ENCODE results near the gene CPZ. TPM values are rescaled to one million over a fixed set of nuclear protein-coding genes. Genes with fewer than 3 reads are reported as not detected.

The CPZ gene
- polyA plus RNA-seq, 1 donor (not counting 4 experiments of a cell fraction or from before 2014, with no cell fraction given), result not detected

- no peaks in the 10 kb centered on the region for H3K4me1 ChIP-seq (ENCODE audit: control insufficient read depth, extremely low read depth, insufficient read depth, low read length)
- H3K9me1 ChIP-seq (ENCODE audit: control insufficient read depth, extremely low read depth, insufficient read depth, low read length), result no peaks in the 10 kb centered on the region
- DNase-seq (ENCODE audit: low read depth, low spot score) (no peak), FAIRE-seq (no peak)
- no peaks in the 10 kb centered on the region for H3K36me3 ChIP-seq (ENCODE audit: control insufficient read depth in 2 of 2, extremely low read depth in 1 of 2, insufficient read depth in 2 of 2, low read length in 2 of 2)
- no peak overlapping the region for H3K4me2 ChIP-seq (ENCODE audit: control insufficient read depth, extremely low read depth, insufficient read depth, low read depth, low read length)
- H2AFZ ChIP-seq (ENCODE audit: control insufficient read depth, low read length), result no peak overlapping the region
- TF ChIP-seq EZH2 (IDR thresholded peaks at IDR 0.05; ENCODE audit: low read length), result no peak
- TF ChIP-seq, protein P1, sequence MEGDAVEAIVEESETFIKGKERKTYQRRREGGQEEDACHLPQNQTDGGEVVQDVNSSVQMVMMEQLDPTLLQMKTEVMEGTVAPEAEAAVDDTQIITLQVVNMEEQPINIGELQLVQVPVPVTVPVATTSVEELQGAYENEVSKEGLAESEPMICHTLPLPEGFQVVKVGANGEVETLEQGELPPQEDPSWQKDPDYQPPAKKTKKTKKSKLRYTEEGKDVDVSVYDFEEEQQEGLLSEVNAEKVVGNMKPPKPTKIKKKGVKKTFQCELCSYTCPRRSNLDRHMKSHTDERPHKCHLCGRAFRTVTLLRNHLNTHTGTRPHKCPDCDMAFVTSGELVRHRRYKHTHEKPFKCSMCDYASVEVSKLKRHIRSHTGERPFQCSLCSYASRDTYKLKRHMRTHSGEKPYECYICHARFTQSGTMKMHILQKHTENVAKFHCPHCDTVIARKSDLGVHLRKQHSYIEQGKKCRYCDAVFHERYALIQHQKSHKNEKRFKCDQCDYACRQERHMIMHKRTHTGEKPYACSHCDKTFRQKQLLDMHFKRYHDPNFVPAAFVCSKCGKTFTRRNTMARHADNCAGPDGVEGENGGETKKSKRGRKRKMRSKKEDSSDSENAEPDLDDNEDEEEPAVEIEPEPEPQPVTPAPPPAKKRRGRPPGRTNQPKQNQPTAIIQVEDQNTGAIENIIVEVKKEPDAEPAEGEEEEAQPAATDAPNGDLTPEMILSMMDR (optimal IDR thresholded peaks at IDR 0.05 in 1 of 3, IDR thresholded peaks at IDR 0.05 in 1 of 3, conservative IDR thresholded peaks at IDR 0.05 in 1 of 3; ENCODE audit: extremely low read depth in 1 of 3, insufficient read depth in 2 of 3, low read length in 3 of 3), result no peak
- H3K9ac ChIP-seq (ENCODE audit: control insufficient read depth, extremely low read depth, insufficient read depth, low read length), result no peak overlapping the region
- H3K27ac ChIP-seq (ENCODE audit: control insufficient read depth, insufficient read depth, low read length), result no peak overlapping the region
- H3K4me3 ChIP-seq (ENCODE audit: control insufficient read depth in 2 of 3, extremely low read depth in 1 of 3, insufficient read depth in 2 of 3, low read depth in 1 of 3, low read length in 3 of 3), result no peak overlapping the region
- H3K79me2 ChIP-seq (ENCODE audit: control insufficient read depth, insufficient read depth, low read length), result no peaks in the 10 kb centered on the region
- H3K27me3 ChIP-seq (ENCODE audit: control insufficient read depth, extremely low read depth, insufficient read depth, low read length), result peaks cover 10% of the 10 kb centered on the region
- no peaks in the 10 kb centered on the region for H3K9me3 ChIP-seq (ENCODE audit: control insufficient read depth, low read depth, low read length)
- H4K20me1 ChIP-seq (ENCODE audit: control insufficient read depth, extremely low read depth, insufficient read depth, low read length), result no peaks in the 10 kb centered on the region
- dilution Hi-C loops (cut with MboI; ENCODE audit: extremely low pct_ligation_motif_present, low sequenced_read_pairs), result no loop called here
Observed at GRCh38 chr4:8578717-8579116, 13.8 kb upstream of the CPZ start.

DNA sequence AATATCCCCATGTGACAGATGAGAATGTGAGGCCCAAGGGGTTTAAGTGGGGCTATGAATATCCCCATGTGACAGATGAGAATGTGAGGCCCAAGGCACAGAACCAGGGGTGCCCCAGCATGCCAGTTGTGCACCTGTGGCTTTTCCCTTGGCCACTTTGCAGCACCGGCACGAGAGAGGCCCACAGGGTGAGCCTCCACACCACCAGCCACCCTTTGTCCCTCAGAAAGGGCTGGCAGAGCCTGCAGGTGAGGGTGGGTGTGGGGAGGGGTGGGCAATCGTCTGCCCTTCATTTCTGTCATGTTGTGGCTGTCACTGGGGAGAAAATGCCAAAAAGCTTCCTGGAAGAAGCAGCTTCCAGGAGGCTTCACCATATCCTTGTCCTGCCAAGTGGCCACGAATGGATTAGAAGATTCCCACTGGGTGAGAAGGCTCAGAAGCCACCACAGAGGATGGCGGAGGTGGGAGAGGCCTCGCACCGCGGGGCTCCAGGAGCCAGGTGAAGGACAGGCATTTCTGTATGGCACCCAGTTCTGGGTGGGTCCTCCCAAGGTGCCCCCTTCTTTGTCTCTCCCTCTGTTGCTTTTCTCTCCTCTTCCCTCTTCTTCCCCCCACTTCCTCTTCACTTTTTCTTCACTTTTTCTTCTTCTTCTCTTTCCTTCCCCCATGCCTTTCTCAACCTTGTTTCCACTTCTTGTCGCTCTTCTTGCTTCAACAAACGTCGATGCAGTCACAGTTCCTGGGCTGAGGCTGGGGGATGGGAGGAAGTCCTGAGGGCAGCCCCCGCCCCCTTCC, 12.8 kb upstream of the CPZ start:
- no peak overlapping the region for H2AFZ ChIP-seq (ENCODE audit: control insufficient read depth, low read length)
- no peaks in the 10 kb centered on the region for H3K4me1 ChIP-seq (ENCODE audit: control insufficient read depth, extremely low read depth, insufficient read depth, low read length)
- H3K27ac ChIP-seq (ENCODE audit: control insufficient read depth, insufficient read depth, low read length), result no peak overlapping the region
- FAIRE-seq, result no peak
- no peak for DNase-seq (ENCODE audit: low read depth, low spot score)
- peaks cover 10% of the 10 kb centered on the region for H3K27me3 ChIP-seq (ENCODE audit: control insufficient read depth, extremely low read depth, insufficient read depth, low read length)
- H3K9me1 ChIP-seq (ENCODE audit: control insufficient read depth, extremely low read depth, insufficient read depth, low read length), result no peaks in the 10 kb centered on the region
- H3K9me3 ChIP-seq (ENCODE audit: control insufficient read depth, low read depth, low read length), result no peaks in the 10 kb centered on the region
- no peaks in the 10 kb centered on the region for H4K20me1 ChIP-seq (ENCODE audit: control insufficient read depth, extremely low read depth, insufficient read depth, low read length)
- dilution Hi-C loops (cut with MboI; ENCODE audit: extremely low pct_ligation_motif_present, low sequenced_read_pairs), result no loop called here
- H3K4me3 ChIP-seq (ENCODE audit: control insufficient read depth in 2 of 3, extremely low read depth in 1 of 3, insufficient read depth in 2 of 3, low read depth in 1 of 3, low read length in 3 of 3), result no peak overlapping the region
- H3K4me2 ChIP-seq (ENCODE audit: control insufficient read depth, extremely low read depth, insufficient read depth, low read depth, low read length), result no peak overlapping the region
- no peaks in the 10 kb centered on the region for H3K36me3 ChIP-seq (ENCODE audit: control insufficient read depth in 2 of 2, extremely low read depth in 1 of 2, insufficient read depth in 2 of 2, low read length in 2 of 2)
- H3K9ac ChIP-seq (ENCODE audit: control insufficient read depth, extremely low read depth, insufficient read depth, low read length), result no peak overlapping the region
- H3K79me2 ChIP-seq (ENCODE audit: control insufficient read depth, insufficient read depth, low read length), result no peaks in the 10 kb centered on the region
- TF ChIP-seq, protein P1 (optimal IDR thresholded peaks at IDR 0.05 in 1 of 3, IDR thresholded peaks at IDR 0.05 in 1 of 3, conservative IDR thresholded peaks at IDR 0.05 in 1 of 3; ENCODE audit: extremely low read depth in 1 of 3, insufficient read depth in 2 of 3, low read length in 3 of 3), result no peak
- TF ChIP-seq EZH2 (IDR thresholded peaks at IDR 0.05; ENCODE audit: low read length), result no peak
